HL-60 (cell line): ENCODE measurements around the gene EYS.

Experiments
- GABPA ChIP-seq: IDR thresholded peaks from 2 replicates; pipeline ENCODE4 v1.6.1; 2012; ENCODE audit warnings: low read depth
- POLR2AphosphoS5 ChIP-seq: IDR thresholded peaks from 2 replicates; pipeline ENCODE4 v1.6.1; 2012; ENCODE audit warnings: low read depth
- TF ChIP-seq, protein P1 (sequence below): IDR thresholded peaks from one replicate; pipeline ENCODE4 v1.5.1; 2011; ENCODE audit warnings: low read length, control low read depth, inconsistent platforms; ENCODE audit not compliant: insufficient read depth

DNA sequence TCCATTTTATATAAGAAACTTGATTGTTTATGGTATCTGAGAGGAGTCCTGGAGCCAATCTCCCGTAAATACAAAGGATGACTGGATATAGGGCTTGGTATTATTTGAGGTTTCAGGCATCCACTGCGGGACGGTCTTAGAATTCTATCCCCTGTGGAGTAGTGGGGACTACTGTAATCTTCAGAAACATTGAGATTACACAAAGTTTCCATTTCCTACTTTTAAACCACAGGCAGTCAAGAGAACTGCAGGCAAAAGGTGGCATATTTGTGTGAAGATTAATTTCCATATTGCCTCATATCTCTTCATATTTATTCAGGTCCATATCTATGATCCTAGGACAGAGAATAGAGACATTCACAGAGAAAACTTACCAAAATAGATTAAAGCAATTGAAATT lies 1485.2 kb downstream of the EYS start:
- TF ChIP-seq, protein P1, sequence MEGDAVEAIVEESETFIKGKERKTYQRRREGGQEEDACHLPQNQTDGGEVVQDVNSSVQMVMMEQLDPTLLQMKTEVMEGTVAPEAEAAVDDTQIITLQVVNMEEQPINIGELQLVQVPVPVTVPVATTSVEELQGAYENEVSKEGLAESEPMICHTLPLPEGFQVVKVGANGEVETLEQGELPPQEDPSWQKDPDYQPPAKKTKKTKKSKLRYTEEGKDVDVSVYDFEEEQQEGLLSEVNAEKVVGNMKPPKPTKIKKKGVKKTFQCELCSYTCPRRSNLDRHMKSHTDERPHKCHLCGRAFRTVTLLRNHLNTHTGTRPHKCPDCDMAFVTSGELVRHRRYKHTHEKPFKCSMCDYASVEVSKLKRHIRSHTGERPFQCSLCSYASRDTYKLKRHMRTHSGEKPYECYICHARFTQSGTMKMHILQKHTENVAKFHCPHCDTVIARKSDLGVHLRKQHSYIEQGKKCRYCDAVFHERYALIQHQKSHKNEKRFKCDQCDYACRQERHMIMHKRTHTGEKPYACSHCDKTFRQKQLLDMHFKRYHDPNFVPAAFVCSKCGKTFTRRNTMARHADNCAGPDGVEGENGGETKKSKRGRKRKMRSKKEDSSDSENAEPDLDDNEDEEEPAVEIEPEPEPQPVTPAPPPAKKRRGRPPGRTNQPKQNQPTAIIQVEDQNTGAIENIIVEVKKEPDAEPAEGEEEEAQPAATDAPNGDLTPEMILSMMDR = no peak
- TF ChIP-seq POLR2AphosphoS5 (no peak), GABPA (no peak)
